OCI-LY7 (cell line): Measurements from ENCODE around the gene TUBGCP6.

Source experiments
- EZH2phosphoT487 ChIP-seq: fragments of 200-600 bp; sonication (generic); IDR thresholded peaks from 2 replicates; pipeline ENCODE4 v1.6.1; 2018; ENCODE audit warnings: low read depth, borderline replicate concordance, mild to moderate bottlenecking, mixed run types, antibody characterized with exemption, low read length, moderate library complexity, mixed read lengths
- TF ChIP-seq, protein P1 (sequence below): fragments of 200-600 bp; sonication (generic); conservative IDR thresholded peaks from 2 replicates; pipeline ENCODE4 v1.5.1; 2014; ENCODE audit warnings: mild to moderate bottlenecking, antibody characterized with exemption, low read length, moderate library complexity, mixed read lengths

DNA sequence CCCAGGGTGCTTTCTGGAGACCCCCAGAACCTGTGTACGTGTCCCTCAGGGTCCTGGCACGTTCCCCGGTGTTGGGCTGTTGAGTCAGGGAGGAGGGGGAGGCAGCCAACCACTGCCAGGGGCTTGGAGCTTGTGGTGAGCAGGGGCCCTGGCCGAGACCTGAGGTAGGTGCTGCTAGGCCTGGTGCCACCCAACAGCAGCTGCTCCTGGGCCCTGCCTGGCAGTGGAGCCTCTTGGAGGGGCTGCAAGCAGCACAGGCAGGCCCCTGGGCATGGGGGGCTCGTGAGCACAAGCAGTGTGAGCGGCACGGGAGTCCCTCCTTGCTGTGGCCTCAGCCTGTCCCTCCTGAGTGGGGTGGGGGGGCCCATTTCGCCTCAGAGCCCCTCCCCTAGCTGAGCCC, 51.2 kb downstream of the TUBGCP6 start:
- TF ChIP-seq, protein P1, sequence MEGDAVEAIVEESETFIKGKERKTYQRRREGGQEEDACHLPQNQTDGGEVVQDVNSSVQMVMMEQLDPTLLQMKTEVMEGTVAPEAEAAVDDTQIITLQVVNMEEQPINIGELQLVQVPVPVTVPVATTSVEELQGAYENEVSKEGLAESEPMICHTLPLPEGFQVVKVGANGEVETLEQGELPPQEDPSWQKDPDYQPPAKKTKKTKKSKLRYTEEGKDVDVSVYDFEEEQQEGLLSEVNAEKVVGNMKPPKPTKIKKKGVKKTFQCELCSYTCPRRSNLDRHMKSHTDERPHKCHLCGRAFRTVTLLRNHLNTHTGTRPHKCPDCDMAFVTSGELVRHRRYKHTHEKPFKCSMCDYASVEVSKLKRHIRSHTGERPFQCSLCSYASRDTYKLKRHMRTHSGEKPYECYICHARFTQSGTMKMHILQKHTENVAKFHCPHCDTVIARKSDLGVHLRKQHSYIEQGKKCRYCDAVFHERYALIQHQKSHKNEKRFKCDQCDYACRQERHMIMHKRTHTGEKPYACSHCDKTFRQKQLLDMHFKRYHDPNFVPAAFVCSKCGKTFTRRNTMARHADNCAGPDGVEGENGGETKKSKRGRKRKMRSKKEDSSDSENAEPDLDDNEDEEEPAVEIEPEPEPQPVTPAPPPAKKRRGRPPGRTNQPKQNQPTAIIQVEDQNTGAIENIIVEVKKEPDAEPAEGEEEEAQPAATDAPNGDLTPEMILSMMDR, result no peak
- no peak for TF ChIP-seq EZH2phosphoT487
